HEK293 (cell line): ENCODE measurements around the gene SNAP91.

ENCODE experiments used
- CTCF ChIA-PET: fragments of 350-600 bp; formaldehyde crosslinking; extraction: SDS; loops from one replicate; lab custom pipeline; 2021; ENCODE audit warnings: antibody characterized with exemption; lab: Yijun Ruan, JAX
- POLR2A ChIA-PET: fragments of 300-600 bp; formaldehyde crosslinking; extraction: SDS; loops from one replicate; lab custom pipeline; 2020; ENCODE audit warnings: antibody characterized with exemption, inconsistent platforms; lab: Yijun Ruan, JAX
- H3K27ac ChIP-seq: fragments of 200-500 bp; sonication (Bioruptor generic); 2 replicates; pipeline ENCODE4 v1.5.1; 2014; ENCODE audit warnings: low read depth, low read length, control low read depth, inconsistent platforms; ENCODE audit errors: extremely low read depth
- H3K36me3 ChIP-seq, 2 experiments: fragments of 200-500 bp in 1 of 2; sonication (Bioruptor generic) in 1 of 2; 1 replicate in 1 of 2; 2 replicates in 1 of 2; pipeline ENCODE4 v1.5.1; 2014 to 2017; ENCODE audit warnings: inconsistent platforms in 2 of 2, low read length in 2 of 2; ENCODE audit not compliant: control insufficient read depth in 2 of 2, insufficient read depth in 1 of 2
- H3K4me1 ChIP-seq: fragments of 200-500 bp; sonication (Bioruptor generic); 2 replicates; pipeline ENCODE4 v1.5.1; 2014; ENCODE audit warnings: mild to moderate bottlenecking, low read length, inconsistent platforms; ENCODE audit not compliant: control insufficient read depth, insufficient read depth
- H3K4me3 ChIP-seq: 2 replicates; pipeline ENCODE4 v1.5.1; 2011; ENCODE audit warnings: low read depth, mild to moderate bottlenecking, control low read depth, low read length, moderate library complexity
- H3K9me3 ChIP-seq: fragments of 200-500 bp; sonication (Bioruptor generic); 2 replicates; pipeline ENCODE4 v1.5.1; 2014; ENCODE audit warnings: low read depth, low read length, inconsistent platforms; ENCODE audit not compliant: control insufficient read depth, insufficient read depth
- GLIS1 ChIP-seq: fragments of 450-650 bp; formaldehyde crosslinking; IDR thresholded peaks from 2 replicates; pipeline ENCODE4 v1.5.1; 2016; ENCODE audit warnings: missing biosample characterization, missing genetic modification characterization
- KLF1 ChIP-seq: fragments of 450-650 bp; formaldehyde crosslinking; IDR thresholded peaks from 2 replicates; pipeline ENCODE4 v1.5.1; 2016; ENCODE audit warnings: missing biosample characterization, missing genetic modification characterization
- MYNN ChIP-seq: fragments of 450-650 bp; formaldehyde crosslinking; IDR thresholded peaks from 2 replicates; pipeline ENCODE4 v1.5.1; 2016; ENCODE audit warnings: missing biosample characterization, missing genetic modification characterization, borderline replicate concordance
- RBAK ChIP-seq: fragments of 450-650 bp; formaldehyde crosslinking; IDR thresholded peaks from 2 replicates; pipeline ENCODE4 v1.5.1; 2016; ENCODE audit warnings: missing biosample characterization, missing genetic modification characterization
- YY2 ChIP-seq: fragments of 450-650 bp; formaldehyde crosslinking; IDR thresholded peaks from 2 replicates; pipeline ENCODE4 v1.5.1; 2016; ENCODE audit warnings: missing biosample characterization, missing genetic modification characterization
- ZNF133 ChIP-seq: fragments of 450-650 bp; formaldehyde crosslinking; IDR thresholded peaks from 2 replicates; pipeline ENCODE4 v1.5.1; 2016; ENCODE audit warnings: missing biosample characterization, missing genetic modification characterization
- ZNF140 ChIP-seq: fragments of 450-650 bp; formaldehyde crosslinking; IDR thresholded peaks from 2 replicates; pipeline ENCODE4 v1.5.1; 2016; ENCODE audit warnings: missing biosample characterization, missing genetic modification characterization
- ZNF146 ChIP-seq: fragments of 450-650 bp; formaldehyde crosslinking; IDR thresholded peaks from 2 replicates; pipeline ENCODE4 v1.5.1; 2016; ENCODE audit warnings: missing biosample characterization, missing genetic modification characterization
- ZNF155 ChIP-seq: fragments of 450-650 bp; formaldehyde crosslinking; IDR thresholded peaks from 2 replicates; pipeline ENCODE4 v1.5.1; 2016; ENCODE audit warnings: missing biosample characterization, missing genetic modification characterization
- ZNF202 ChIP-seq: fragments of 450-650 bp; formaldehyde crosslinking; IDR thresholded peaks from 2 replicates; pipeline ENCODE4 v1.5.1; 2016; ENCODE audit warnings: missing biosample characterization, missing genetic modification characterization, borderline replicate concordance
- ZNF311 ChIP-seq: fragments of 450-650 bp; formaldehyde crosslinking; IDR thresholded peaks from 2 replicates; pipeline ENCODE4 v1.5.1; 2017; ENCODE audit warnings: missing biosample characterization, missing genetic modification characterization, borderline replicate concordance
- ZNF473 ChIP-seq: fragments of 450-650 bp; formaldehyde crosslinking; IDR thresholded peaks from 2 replicates; pipeline ENCODE4 v1.5.1; 2017; ENCODE audit warnings: missing biosample characterization, missing genetic modification characterization
- ZNF549 ChIP-seq: fragments of 450-650 bp; IDR thresholded peaks from 2 replicates; pipeline ENCODE4 v1.5.1; 2018; ENCODE audit warnings: missing biosample characterization, missing genetic modification characterization, mild to moderate bottlenecking, inconsistent platforms, moderate library complexity
- ZNF558 ChIP-seq: fragments of 450-650 bp; formaldehyde crosslinking; IDR thresholded peaks from 2 replicates; pipeline ENCODE4 v1.5.1; 2016; ENCODE audit warnings: missing biosample characterization, missing genetic modification characterization
- ZNF560 ChIP-seq: fragments of 450-650 bp; formaldehyde crosslinking; IDR thresholded peaks from 2 replicates; pipeline ENCODE4 v1.5.1; 2017; ENCODE audit warnings: missing biosample characterization, missing genetic modification characterization, borderline replicate concordance
- ZNF624 ChIP-seq: fragments of 450-650 bp; formaldehyde crosslinking; IDR thresholded peaks from 2 replicates; pipeline ENCODE4 v1.5.1; 2017; ENCODE audit warnings: missing biosample characterization, missing genetic modification characterization
- ZNF76 ChIP-seq: fragments of 450-650 bp; formaldehyde crosslinking; IDR thresholded peaks from 2 replicates; pipeline ENCODE4; 2016; ENCODE audit warnings: low read depth, missing biosample characterization, missing genetic modification characterization, borderline replicate concordance
- ZNF768 ChIP-seq: fragments of 450-650 bp; formaldehyde crosslinking; IDR thresholded peaks from 2 replicates; pipeline ENCODE4 v1.5.1; 2018; ENCODE audit warnings: missing biosample characterization, mild to moderate bottlenecking, missing genetic modification characterization
- ZNF830 ChIP-seq: fragments of 450-650 bp; IDR thresholded peaks from 2 replicates; pipeline ENCODE4 v1.5.0; 2018; ENCODE audit warnings: missing biosample characterization, missing genetic modification characterization, low read depth, mild to moderate bottlenecking, moderate library complexity
- ZSCAN23 ChIP-seq: fragments of 450-650 bp; formaldehyde crosslinking; IDR thresholded peaks from 2 replicates; pipeline ENCODE4 v1.5.1; 2016; ENCODE audit warnings: missing biosample characterization, missing genetic modification characterization
- TF ChIP-seq, protein P1 (sequence below): fragments of 450-650 bp; formaldehyde crosslinking; IDR thresholded peaks from 2 replicates; pipeline ENCODE4 v1.5.1; 2017; ENCODE audit warnings: missing biosample characterization, missing genetic modification characterization
- TF ChIP-seq, protein P2 (sequence below): fragments of 450-650 bp; formaldehyde crosslinking; IDR thresholded peaks from 2 replicates; pipeline ENCODE4 v1.5.1; 2016; ENCODE audit warnings: missing biosample characterization, missing genetic modification characterization
- TF ChIP-seq, protein P3 (sequence below): fragments of 450-650 bp; formaldehyde crosslinking; IDR thresholded peaks from 2 replicates; pipeline ENCODE4 v1.5.1; 2016; ENCODE audit warnings: missing biosample characterization, missing genetic modification characterization
- TF ChIP-seq, protein P4 (sequence below): fragments of 450-650 bp; formaldehyde crosslinking; IDR thresholded peaks from 2 replicates; pipeline ENCODE4 v1.5.1; 2016; ENCODE audit warnings: missing biosample characterization, missing genetic modification characterization

SNAP91 gene

DNA sequence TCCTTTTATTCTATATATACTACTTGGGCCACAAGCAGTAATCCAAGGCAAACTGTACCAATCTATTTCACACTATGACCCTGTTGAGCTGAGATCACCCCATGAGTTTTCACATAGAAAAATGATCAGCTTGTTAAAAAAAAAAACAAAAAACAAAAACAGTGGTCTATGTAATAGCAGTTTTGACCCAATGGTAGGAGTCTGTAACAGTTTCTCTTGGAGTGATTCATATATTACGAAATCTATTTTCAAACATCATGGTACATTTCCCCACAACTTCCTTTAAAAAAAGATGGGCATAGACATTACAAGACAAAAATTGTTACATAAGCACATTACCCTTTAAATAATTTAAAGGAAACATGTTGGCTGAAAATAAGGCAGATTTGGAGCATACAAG is 118.5 kb downstream of the SNAP91 start:
- H3K4me3 ChIP-seq: no peak overlapping the region
- TF ChIP-seq ZNF140 (tag by site-specific recombination) (no peak), ZNF624 (tag by site-specific recombination) (no peak), RBAK (tag by site-specific recombination) (no peak), ZNF558 (tag by site-specific recombination) (no peak), ZNF549 (no peak)
- TF ChIP-seq, protein P1, sequence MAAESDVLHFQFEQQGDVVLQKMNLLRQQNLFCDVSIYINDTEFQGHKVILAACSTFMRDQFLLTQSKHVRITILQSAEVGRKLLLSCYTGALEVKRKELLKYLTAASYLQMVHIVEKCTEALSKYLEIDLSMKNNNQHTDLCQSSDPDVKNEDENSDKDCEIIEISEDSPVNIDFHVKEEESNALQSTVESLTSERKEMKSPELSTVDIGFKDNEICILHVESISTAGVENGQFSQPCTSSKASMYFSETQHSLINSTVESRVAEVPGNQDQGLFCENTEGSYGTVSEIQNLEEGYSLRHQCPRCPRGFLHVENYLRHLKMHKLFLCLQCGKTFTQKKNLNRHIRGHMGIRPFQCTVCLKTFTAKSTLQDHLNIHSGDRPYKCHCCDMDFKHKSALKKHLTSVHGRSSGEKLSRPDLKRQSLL (tag by site-specific recombination): no peak
- CTCF ChIA-PET: interaction anchor here (0.5 kb wide), 1 partner anchor 445 kb away, joined by 5 read pairs; no protein-coding TSS in a partner anchor
- H3K27ac ChIP-seq: no peak overlapping the region
- no peaks in the 10 kb centered on the region for H3K4me1 ChIP-seq
- POLR2A ChIA-PET: no interaction called here
- H3K9me3 ChIP-seq: no peaks in the 10 kb centered on the region
- peaks cover 0 to 3% of the 10 kb centered on the region in 2 experiments; a peak in 1 of 3 replicates for H3K36me3 ChIP-seq

DNA sequence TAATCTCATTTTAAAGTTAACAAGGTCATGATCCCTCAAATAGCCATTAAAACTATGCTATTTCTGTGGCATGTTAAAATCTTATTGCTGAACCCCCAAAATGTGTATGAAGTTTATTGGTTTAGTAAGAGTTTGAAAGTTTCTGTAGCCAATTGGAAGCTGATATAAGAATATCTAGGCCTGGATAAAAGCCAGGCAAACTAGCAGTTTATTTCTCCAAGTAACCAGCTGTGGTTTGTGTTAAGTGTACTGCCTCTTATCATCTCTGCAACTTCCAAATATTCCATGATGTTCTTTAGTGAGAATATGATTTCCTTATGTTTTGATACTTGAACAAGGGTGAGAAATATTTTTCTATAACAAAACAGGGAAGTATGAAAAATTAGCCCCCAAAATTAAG is 119.8 kb downstream of the SNAP91 start:
- Histone ChIP-seq H3K36me3 (peaks cover 0 to 3% of the 10 kb centered on the region in 2 experiments; a peak in 1 of 3 replicates), H3K4me1 (no peaks in the 10 kb centered on the region), H3K27ac (no peak overlapping the region), H3K4me3 (no peak overlapping the region), H3K9me3 (no peaks in the 10 kb centered on the region)
- CTCF ChIA-PET: interaction anchor here (0.7 kb wide), 1 partner anchor 335 kb away, joined by 3 read pairs; no protein-coding TSS in a partner anchor
- POLR2A ChIA-PET: no interaction called here
- TF ChIP-seq ZNF473 (no peak), KLF1 (no peak), ZNF155 (tag by site-specific recombination) (no peak), ZNF76 (tag by site-specific recombination) (no peak), ZNF560 (tag by site-specific recombination) (no peak), ZNF146 (tag by site-specific recombination) (no peak), MYNN (tag by site-specific recombination) (no peak), GLIS1 (tag by site-specific recombination) (no peak), ZNF202 (tag by site-specific recombination) (no peak), ZSCAN23 (tag by site-specific recombination) (no peak), ZNF768 (tag by site-specific recombination) (no peak), ZNF133 (no peak), ZNF311 (tag by site-specific recombination) (no peak), YY2 (no peak), ZNF830 (no peak)
- TF ChIP-seq, protein P2, sequence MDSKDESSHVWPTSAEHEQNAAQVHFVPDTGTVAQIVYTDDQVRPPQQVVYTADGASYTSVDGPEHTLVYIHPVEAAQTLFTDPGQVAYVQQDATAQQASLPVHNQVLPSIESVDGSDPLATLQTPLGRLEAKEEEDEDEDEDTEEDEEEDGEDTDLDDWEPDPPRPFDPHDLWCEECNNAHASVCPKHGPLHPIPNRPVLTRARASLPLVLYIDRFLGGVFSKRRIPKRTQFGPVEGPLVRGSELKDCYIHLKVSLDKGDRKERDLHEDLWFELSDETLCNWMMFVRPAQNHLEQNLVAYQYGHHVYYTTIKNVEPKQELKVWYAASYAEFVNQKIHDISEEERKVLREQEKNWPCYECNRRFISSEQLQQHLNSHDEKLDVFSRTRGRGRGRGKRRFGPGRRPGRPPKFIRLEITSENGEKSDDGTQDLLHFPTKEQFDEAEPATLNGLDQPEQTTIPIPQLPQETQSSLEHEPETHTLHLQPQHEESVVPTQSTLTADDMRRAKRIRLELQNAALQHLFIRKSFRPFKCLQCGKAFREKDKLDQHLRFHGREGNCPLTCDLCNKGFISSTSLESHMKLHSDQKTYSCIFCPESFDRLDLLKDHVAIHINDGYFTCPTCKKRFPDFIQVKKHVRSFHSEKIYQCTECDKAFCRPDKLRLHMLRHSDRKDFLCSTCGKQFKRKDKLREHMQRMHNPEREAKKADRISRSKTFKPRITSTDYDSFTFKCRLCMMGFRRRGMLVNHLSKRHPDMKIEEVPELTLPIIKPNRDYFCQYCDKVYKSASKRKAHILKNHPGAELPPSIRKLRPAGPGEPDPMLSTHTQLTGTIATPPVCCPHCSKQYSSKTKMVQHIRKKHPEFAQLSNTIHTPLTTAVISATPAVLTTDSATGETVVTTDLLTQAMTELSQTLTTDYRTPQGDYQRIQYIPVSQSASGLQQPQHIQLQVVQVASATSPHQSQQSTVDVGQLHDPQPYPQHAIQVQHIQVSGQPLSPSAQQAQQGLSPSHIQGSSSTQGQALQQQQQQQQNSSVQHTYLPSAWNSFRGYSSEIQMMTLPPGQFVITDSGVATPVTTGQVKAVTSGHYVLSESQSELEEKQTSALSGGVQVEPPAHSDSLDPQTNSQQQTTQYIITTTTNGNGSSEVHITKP (tag by site-specific recombination): no peak
- TF ChIP-seq, protein P3, sequence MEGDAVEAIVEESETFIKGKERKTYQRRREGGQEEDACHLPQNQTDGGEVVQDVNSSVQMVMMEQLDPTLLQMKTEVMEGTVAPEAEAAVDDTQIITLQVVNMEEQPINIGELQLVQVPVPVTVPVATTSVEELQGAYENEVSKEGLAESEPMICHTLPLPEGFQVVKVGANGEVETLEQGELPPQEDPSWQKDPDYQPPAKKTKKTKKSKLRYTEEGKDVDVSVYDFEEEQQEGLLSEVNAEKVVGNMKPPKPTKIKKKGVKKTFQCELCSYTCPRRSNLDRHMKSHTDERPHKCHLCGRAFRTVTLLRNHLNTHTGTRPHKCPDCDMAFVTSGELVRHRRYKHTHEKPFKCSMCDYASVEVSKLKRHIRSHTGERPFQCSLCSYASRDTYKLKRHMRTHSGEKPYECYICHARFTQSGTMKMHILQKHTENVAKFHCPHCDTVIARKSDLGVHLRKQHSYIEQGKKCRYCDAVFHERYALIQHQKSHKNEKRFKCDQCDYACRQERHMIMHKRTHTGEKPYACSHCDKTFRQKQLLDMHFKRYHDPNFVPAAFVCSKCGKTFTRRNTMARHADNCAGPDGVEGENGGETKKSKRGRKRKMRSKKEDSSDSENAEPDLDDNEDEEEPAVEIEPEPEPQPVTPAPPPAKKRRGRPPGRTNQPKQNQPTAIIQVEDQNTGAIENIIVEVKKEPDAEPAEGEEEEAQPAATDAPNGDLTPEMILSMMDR (tag by site-specific recombination): no peak
- TF ChIP-seq, protein P4, sequence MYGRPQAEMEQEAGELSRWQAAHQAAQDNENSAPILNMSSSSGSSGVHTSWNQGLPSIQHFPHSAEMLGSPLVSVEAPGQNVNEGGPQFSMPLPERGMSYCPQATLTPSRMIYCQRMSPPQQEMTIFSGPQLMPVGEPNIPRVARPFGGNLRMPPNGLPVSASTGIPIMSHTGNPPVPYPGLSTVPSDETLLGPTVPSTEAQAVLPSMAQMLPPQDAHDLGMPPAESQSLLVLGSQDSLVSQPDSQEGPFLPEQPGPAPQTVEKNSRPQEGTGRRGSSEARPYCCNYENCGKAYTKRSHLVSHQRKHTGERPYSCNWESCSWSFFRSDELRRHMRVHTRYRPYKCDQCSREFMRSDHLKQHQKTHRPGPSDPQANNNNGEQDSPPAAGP (tag by site-specific recombination): no peak
